Loucy (cell line): Measurements from ENCODE around the gene MN1.

Experiments
- H2AFZ ChIP-seq: fragments of 200-600 bp; sonication (generic); 2 replicates; pipeline ENCODE4 v1.6.0; 2016; ENCODE audit warnings: antibody characterized with exemption, mild to moderate bottlenecking, low read length, moderate library complexity
- H3F3A ChIP-seq: fragments of 200-600 bp; 2 replicates; pipeline ENCODE4 v1.6.0; 2016; ENCODE audit warnings: antibody characterized with exemption, low read depth, mild to moderate bottlenecking
- H3K27me3 ChIP-seq: fragments of 200-600 bp; sonication (generic); 2 replicates; pipeline ENCODE4 v1.6.1; 2014; ENCODE audit warnings: low read length, mild to moderate bottlenecking; ENCODE audit not compliant: insufficient read depth, poor library complexity, severe bottlenecking
- H3K36me3 ChIP-seq: fragments of 200-600 bp; sonication (generic); 2 replicates; pipeline ENCODE4 v1.6.1; 2016; ENCODE audit warnings: low read length; ENCODE audit not compliant: insufficient read depth
- H3K4me1 ChIP-seq: fragments of 200-600 bp; sonication (generic); 2 replicates; pipeline ENCODE4 v1.5.1; 2014; ENCODE audit warnings: low read length, mild to moderate bottlenecking; ENCODE audit not compliant: insufficient read depth, poor library complexity, severe bottlenecking
- H3K4me2 ChIP-seq: fragments of 200-600 bp; sonication (generic); 2 replicates; pipeline ENCODE4 v1.6.0; 2014; ENCODE audit warnings: antibody characterized with exemption, low read length, low read depth, mild to moderate bottlenecking; ENCODE audit not compliant: poor library complexity, severe bottlenecking
- H3K4me3 ChIP-seq: fragments of 200-600 bp; sonication (generic); 2 replicates; pipeline ENCODE4 v1.5.1; 2014; ENCODE audit warnings: low read length, mild to moderate bottlenecking, mixed read lengths; ENCODE audit not compliant: poor library complexity, severe bottlenecking
- H3K79me2 ChIP-seq: fragments of 200-600 bp; sonication (generic); 2 replicates; pipeline ENCODE4 v1.6.1; 2014; ENCODE audit warnings: low read length; ENCODE audit not compliant: insufficient read depth
- H3K9ac ChIP-seq: fragments of 200-600 bp; sonication (generic); 2 replicates; pipeline ENCODE4 v1.6.0; 2014; ENCODE audit warnings: mild to moderate bottlenecking, low read depth, low read length, moderate library complexity; ENCODE audit not compliant: poor library complexity, severe bottlenecking
- H3K9me2 ChIP-seq: fragments of 200-600 bp; sonication (generic); replicated peaks from 2 replicates; pipeline ENCODE4 v1.6.1; 2016; ENCODE audit warnings: low read depth, low read length, mixed read lengths
- H3K9me3 ChIP-seq: fragments of 200-600 bp; sonication (generic); 2 replicates; pipeline ENCODE4 v1.6.1; 2014; ENCODE audit warnings: mild to moderate bottlenecking, antibody characterized with exemption, low read length, low read depth; ENCODE audit not compliant: insufficient read depth
- H4K20me1 ChIP-seq: fragments of 200-600 bp; sonication (generic); 2 replicates; pipeline ENCODE4 v1.6.0; 2014; ENCODE audit warnings: antibody characterized with exemption, low read length, mild to moderate bottlenecking; ENCODE audit not compliant: insufficient read depth, poor library complexity, severe bottlenecking
- EZH2phosphoT487 ChIP-seq: fragments of 200-600 bp; IDR thresholded peaks from 2 replicates; pipeline ENCODE4 v1.6.1; 2018; ENCODE audit warnings: antibody characterized with exemption, mild to moderate bottlenecking, moderate library complexity, borderline replicate concordance
- TF ChIP-seq, protein P1 (sequence below): fragments of 200-600 bp; sonication (generic); conservative IDR thresholded peaks from 2 replicates; pipeline ENCODE4 v1.5.1; 2014; ENCODE audit warnings: mild to moderate bottlenecking, antibody characterized with exemption, low read length

Gene MN1

DNA sequence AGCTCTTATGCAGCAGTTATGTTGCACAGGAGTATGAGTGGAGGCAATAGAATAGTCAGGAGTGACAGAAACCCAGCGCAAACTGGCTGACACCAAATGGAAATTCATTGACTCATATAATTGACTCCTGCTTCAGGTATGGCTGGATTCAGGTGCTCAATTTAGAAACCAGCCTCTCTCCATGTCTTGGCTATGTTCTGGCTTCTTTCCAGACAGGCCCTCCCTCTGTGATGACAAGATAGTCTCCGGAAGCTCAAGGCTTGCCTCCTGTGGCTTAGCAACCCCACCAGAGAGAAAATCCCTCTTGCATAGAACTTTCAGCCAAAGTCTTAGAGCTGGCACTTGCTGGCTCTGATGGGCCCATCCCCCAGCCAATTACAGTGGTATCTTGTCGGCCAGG, 28.1 kb upstream of the MN1 start:
- no peak overlapping the region for H3K4me3 ChIP-seq
- H3K4me2 ChIP-seq: no peak overlapping the region
- no peaks in the 10 kb centered on the region for H3K36me3 ChIP-seq
- no peaks in the 10 kb centered on the region for H3K4me1 ChIP-seq
- no peaks in the 10 kb centered on the region for H3K9me3 ChIP-seq
- H2AFZ ChIP-seq: no peak overlapping the region
- no peaks in the 10 kb centered on the region for H3K27me3 ChIP-seq
- no peaks in the 10 kb centered on the region for H3K79me2 ChIP-seq
- no peaks in the 10 kb centered on the region for H3K9me2 ChIP-seq
- no peaks in the 10 kb centered on the region for H4K20me1 ChIP-seq
- no peak for TF ChIP-seq EZH2phosphoT487
- TF ChIP-seq, protein P1, sequence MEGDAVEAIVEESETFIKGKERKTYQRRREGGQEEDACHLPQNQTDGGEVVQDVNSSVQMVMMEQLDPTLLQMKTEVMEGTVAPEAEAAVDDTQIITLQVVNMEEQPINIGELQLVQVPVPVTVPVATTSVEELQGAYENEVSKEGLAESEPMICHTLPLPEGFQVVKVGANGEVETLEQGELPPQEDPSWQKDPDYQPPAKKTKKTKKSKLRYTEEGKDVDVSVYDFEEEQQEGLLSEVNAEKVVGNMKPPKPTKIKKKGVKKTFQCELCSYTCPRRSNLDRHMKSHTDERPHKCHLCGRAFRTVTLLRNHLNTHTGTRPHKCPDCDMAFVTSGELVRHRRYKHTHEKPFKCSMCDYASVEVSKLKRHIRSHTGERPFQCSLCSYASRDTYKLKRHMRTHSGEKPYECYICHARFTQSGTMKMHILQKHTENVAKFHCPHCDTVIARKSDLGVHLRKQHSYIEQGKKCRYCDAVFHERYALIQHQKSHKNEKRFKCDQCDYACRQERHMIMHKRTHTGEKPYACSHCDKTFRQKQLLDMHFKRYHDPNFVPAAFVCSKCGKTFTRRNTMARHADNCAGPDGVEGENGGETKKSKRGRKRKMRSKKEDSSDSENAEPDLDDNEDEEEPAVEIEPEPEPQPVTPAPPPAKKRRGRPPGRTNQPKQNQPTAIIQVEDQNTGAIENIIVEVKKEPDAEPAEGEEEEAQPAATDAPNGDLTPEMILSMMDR: no peak
- H3K9ac ChIP-seq: no peak overlapping the region
- no peaks in the 10 kb centered on the region for H3F3A ChIP-seq

DNA sequence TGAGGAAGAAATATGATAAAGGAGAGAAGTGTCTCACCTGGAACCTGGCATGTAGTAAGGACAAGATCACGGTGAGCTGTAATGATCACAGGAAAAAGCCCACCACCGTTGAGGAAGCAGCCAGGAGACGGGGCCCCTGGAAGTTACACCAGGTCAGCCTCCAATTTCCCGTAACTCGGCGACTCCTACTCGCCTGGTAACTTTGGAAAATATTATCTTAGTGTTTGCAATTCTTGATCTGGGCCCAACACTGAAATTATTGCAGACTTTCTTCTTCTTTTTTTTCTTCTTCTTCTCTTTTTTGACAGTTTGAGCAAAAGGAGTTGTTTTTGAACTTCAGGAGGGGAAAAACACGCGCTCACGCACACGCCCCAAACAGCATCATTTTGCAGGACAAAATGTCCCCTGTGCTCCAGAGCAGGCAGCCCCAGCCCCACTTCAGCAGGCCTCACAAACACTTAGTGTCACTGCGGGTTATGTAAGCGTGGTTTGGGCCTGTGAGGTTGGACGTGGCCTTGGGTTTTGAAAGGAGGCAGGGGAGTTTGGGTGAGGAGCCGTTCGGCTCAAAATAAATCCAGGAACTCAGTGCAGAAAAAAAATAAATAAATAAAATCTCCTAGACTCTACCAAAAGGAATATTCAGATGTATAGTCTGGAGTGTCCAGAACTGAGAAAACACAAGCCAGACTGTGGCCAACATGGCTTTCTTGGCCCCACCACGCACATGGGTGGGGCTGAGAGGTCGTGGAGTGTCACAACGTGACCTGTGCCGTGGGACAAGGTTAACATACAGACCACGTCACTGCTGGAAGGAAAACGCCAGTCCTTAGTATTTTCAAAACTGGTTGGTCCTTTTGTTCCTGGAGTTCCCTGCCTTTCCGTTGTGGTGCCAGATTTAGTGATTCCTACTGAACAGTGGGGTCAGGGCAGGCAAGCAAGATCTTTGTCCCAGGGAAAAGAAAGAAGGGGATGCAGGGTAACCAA, 26.3 kb upstream of the MN1 start:
- H2AFZ ChIP-seq: no peak overlapping the region
- no peaks in the 10 kb centered on the region for H4K20me1 ChIP-seq
- no peaks in the 10 kb centered on the region for H3K9me2 ChIP-seq
- no peaks in the 10 kb centered on the region for H3K79me2 ChIP-seq
- no peaks in the 10 kb centered on the region for H3K9me3 ChIP-seq
- no peak overlapping the region for H3K4me3 ChIP-seq
- H3K4me1 ChIP-seq: no peaks in the 10 kb centered on the region
- no peak overlapping the region for H3K9ac ChIP-seq
- TF ChIP-seq, protein P1: no peak
- TF ChIP-seq EZH2phosphoT487: no peak
- no peaks in the 10 kb centered on the region for H3K36me3 ChIP-seq
- H3K4me2 ChIP-seq: no peak overlapping the region
- no peaks in the 10 kb centered on the region for H3K27me3 ChIP-seq
- no peaks in the 10 kb centered on the region for H3F3A ChIP-seq

DNA sequence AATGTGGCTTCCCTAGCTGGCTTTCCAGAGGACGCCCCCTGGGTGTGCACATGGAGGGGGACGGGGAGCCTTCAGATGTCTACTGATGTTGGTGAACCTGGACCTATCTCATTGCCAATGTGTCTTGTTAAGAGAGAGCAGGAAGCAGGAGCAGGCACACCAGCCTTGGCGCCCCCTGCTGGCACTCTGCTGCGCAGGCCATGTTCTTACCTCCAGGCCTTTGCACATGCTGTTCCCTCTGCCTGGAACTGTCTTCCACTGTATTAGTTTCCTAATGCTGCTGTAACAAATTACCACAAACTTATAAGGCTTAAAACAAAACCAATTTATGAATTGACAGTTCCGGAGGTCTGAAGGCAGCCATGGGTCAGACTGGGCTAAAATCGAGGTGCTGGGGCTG, 23.6 kb upstream of the MN1 start:
- no peaks in the 10 kb centered on the region for H3K4me1 ChIP-seq
- no peaks in the 10 kb centered on the region for H4K20me1 ChIP-seq
- H3K9me3 ChIP-seq: no peaks in the 10 kb centered on the region
- H3K9ac ChIP-seq: no peak overlapping the region
- H3F3A ChIP-seq: no peaks in the 10 kb centered on the region
- no peaks in the 10 kb centered on the region for H3K9me2 ChIP-seq
- no peaks in the 10 kb centered on the region for H3K79me2 ChIP-seq
- H3K36me3 ChIP-seq: no peaks in the 10 kb centered on the region
- TF ChIP-seq, protein P1: peak; percentile 74
- no peak for TF ChIP-seq EZH2phosphoT487
- H3K27me3 ChIP-seq: no peaks in the 10 kb centered on the region
- no peak overlapping the region for H2AFZ ChIP-seq
- H3K4me2 ChIP-seq: no peak overlapping the region
- no peak overlapping the region for H3K4me3 ChIP-seq
